A549 (cell line): ENCODE results near the gene ARF5.
"Not testable (repeated sequence)": the region's sequence is repeated elsewhere in the genome, so short reads cannot be mapped to it uniquely, and the experiment has no call there.

Experiments used
- POLR2A ChIP-seq: IDR thresholded peaks from 2 replicates; pipeline ENCODE4 v1.6.1; 2012; ENCODE audit warnings: mild to moderate bottlenecking, low read length
- RFX5 ChIP-seq: fragments of 450-650 bp; IDR thresholded peaks from 2 replicates; pipeline ENCODE4 v1.7.1; 2014; ENCODE audit warnings: antibody characterized with exemption, mild to moderate bottlenecking, moderate library complexity
- TF ChIP-seq, protein P1 (sequence below): fragments of >200 bp; sonication (Bioruptor Twin); formaldehyde crosslinking; IDR thresholded peaks from 3 replicates; pipeline ENCODE4 v1.5.1; 2016

DNA sequence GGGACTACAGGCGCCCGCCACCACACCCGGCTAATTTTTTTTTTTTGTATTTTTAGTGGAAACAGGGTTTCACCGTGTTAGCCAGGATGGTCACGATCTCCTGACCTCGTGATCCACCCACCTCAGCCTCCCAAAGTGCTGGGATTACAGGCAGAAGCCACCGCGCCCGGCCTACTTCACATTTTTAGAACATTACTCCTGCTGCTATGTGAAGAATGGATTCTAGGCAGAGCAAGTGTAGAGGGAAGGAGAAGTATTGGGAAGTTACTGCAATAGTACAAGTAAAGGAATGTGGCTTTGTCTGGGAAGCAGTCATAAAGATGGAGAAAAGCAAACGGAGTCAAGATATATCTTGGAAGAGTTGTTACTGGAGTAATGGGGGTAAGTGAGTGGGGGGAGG is 47.8 kb upstream of the ARF5 start:
- not testable (repeated sequence) for TF ChIP-seq RFX5, POLR2A
- TF ChIP-seq, protein P1, sequence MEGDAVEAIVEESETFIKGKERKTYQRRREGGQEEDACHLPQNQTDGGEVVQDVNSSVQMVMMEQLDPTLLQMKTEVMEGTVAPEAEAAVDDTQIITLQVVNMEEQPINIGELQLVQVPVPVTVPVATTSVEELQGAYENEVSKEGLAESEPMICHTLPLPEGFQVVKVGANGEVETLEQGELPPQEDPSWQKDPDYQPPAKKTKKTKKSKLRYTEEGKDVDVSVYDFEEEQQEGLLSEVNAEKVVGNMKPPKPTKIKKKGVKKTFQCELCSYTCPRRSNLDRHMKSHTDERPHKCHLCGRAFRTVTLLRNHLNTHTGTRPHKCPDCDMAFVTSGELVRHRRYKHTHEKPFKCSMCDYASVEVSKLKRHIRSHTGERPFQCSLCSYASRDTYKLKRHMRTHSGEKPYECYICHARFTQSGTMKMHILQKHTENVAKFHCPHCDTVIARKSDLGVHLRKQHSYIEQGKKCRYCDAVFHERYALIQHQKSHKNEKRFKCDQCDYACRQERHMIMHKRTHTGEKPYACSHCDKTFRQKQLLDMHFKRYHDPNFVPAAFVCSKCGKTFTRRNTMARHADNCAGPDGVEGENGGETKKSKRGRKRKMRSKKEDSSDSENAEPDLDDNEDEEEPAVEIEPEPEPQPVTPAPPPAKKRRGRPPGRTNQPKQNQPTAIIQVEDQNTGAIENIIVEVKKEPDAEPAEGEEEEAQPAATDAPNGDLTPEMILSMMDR = not testable (repeated sequence)
